GM19463 (cell line): ENCODE measurements around the gene EMP2.

ENCODE experiments used
- ATAC-seq: cut with Tn5 transposase; IDR thresholded peaks from one replicate; pipeline ENCODE4 v1.9.1; 2021; ENCODE audit warnings: mild to moderate bottlenecking, moderate library complexity; ENCODE audit not compliant: unreplicated experiment

Gene EMP2

GRCh38 chr16:10494343-10495030 lies 85.9 kb downstream of the EMP2 start:
- no peak for ATAC-seq

- no peak for ATAC-seq
These were observed 87.1 kb downstream of the EMP2 start for GRCh38 chr16:10493276-10493675.

GRCh38 chr16:10490141-10490540 lies 90.3 kb downstream of the EMP2 start:
- ATAC-seq, result no peak

GRCh38 chr16:10485698-10486382 lies 94.6 kb downstream of the EMP2 start:
- ATAC-seq, result no peak

- no peak for ATAC-seq
These were observed 95.2 kb downstream of the EMP2 start for GRCh38 chr16:10485159-10485558.

GRCh38 chr16:10480151-10480550 lies 100.2 kb downstream of the EMP2 start:
- ATAC-seq, result no peak
